GM21528 (cell line): ENCODE measurements around the gene MYH11.

Source experiments
- ATAC-seq: cut with Tn5 transposase; IDR thresholded peaks from one replicate; pipeline ENCODE4 v1.9.1; 2021; ENCODE audit warnings: mild to moderate bottlenecking, moderate library complexity; ENCODE audit not compliant: unreplicated experiment, low FRiP score

MYH11 gene

DNA sequence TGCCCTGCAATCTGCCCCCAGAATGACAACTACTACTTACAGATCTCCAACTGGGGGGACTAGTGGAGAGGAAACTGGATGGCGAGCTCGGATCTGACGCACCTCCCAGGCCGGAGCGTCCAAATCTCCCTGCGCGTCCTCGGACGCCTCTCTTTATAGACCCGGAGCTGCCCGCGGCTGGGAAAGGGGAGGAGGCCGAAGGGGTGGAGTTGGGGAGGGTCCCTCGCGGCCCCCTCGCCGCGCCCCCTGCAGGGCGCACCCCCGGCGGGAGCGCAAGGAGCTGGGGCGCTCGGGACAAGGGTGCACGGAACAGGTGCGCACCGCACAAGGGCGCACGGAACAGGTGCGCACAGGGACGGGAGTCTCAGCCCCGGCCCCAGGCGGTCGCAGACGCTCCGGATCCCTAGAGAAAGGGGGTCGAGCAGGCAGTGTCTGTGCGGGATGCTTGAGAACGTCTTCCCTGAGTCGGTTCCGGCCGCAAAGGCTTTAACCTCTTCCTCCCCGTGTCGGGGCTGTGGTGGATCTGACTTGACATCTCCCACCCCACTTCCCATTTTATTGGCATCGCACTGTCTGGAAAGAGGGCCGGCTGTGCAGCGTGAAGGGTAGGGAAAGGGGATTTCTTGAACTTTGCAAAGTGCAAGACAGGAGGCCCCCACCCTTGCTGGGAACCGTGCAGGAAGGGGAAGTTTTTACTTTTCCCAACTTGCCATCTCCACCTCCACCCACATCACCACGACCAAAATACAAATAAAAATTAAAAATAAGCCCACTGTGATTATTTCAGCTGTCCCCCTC, at the start of gene MYH11:
TSS of gene MYH11 (minus strand) at position 128 of the 798 bp plus-strand sequence. CDS start 18,776 bp downstream, outside the sequence.
- ATAC-seq: no peak

DNA sequence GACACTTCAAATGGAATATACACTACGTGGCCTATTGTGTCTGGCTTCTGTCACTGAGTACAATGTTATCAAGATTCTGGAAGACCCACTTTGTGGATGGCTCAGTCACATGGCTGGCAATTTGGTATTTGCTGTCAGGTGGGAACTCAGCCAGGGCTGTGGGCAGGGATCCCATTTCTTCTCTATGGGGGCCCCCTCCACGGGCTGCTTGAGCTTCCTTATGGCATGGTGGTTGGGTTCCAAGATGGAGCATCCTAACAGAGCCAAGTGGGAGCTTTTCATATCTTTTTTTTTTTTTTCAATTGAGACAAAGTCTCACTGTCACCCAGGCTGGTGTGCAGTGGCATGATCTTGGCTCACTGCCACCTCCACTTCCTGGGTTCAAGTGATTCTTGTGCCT, 49.6 kb upstream of the MYH11 start:
- no peak for ATAC-seq

DNA sequence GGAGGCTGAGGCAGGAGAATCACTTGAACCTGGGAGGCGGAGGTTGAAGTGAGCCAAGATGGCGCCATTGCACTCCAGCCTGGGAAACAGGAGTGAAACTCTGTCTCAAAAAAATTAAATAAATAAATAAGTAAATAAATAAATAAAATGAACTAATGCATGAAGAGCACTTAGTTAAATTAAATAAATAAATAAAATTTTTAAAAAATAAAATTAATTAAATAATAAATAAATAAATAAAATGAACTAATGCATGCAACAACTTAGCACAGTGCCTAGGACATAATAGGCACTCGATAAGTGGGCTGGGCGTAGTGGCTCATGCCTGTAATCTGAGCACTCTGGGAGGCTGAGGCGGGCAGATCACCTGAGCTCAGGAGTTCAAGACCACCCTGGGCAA, 47.1 kb upstream of the MYH11 start:
- no peak for ATAC-seq

DNA sequence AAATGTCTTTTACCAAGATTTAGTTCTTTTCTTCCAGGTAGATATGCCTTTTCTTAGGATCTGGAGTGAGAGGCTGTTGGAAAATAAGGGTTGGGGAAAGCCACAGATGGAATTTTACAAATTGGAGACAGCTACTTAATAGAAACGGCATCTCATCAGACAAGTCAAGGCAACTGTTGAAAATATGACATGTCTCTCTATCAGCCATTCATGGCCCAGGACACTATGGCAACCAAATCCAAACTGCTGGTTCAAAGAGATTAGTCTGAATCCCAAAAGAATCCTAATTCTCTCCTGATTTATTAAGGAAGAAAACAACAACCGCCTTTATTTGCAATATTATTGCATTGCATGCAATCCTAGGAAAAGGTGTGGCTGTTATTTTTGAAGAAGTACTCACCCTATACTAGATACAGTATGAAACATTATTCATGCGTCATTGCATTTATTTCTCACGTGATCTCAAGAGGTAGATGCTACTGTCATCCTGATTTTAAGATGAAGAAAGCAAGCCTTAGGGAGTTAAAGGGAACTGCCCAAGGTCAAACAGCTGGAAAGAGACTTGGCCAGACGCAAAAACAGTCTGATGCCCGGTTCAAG, 44.2 kb upstream of the MYH11 start:
- no peak for ATAC-seq

DNA sequence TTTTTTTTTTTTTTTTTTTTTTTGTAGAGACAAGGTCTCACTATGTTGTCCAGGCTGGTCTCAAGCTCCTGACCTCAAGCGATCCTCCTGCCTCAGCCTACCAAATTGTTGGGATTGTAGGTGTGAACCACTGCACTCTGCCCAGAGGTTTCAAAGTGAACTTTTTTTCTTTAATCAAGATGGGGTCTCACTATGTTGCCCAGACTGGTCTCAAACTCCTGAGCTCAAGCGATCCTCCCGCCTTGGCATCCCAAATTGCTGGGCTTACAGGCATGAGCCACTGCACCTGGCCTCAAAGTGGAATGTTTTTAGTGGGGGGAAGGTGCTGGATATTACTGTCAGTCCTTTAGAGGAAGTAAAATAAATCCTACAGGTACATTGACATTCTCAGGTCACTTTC, 43.5 kb upstream of the MYH11 start:
- ATAC-seq: no peak

DNA sequence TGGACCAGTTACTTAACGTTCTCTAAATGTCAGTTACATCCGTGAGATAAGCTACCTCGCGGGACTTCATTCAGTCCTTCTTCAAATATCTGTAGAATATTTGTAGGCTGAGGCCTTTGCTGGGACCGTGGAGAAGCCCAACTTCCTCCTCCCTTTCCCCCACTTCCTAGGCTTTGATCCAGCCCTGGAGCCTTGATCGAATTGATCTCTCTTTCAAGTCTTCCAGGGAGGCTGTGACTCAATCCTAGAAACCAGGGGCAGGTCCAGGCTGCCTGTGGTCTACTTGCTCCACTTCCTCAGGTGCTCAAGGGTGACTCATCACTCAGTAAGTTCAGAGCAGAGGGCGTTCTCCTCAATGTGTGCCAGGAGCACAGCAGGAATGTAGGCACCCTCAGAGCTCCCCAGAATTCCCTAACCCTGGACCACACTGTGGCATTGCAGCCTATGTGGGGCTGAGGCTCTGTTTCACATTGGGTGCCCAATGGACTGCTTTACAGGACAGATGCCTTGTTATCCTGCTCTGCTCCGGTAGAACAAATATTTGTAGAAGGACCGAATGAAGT, 42.8 kb upstream of the MYH11 start:
- ATAC-seq: peak; percentile 57

DNA sequence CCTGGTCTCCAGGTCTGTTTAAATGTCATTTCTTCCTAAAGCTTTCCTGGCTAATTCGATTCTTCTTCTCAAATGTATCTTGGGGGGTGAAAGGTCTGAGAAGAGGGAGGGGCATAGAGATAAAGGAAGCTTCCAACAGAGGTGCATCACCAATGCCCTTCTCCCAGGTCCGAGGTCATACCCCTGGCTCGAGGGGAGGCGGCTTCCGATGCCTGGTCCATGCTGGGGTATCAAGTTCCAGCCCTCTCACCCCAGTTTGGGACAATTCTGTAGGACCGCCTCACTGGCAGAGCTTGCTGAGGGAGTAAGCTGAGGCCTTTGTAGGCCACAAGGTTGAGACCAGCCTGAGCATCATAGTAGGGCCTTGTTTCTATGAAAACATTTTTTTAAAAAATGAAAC, 41.8 kb upstream of the MYH11 start:
- no peak for ATAC-seq

DNA sequence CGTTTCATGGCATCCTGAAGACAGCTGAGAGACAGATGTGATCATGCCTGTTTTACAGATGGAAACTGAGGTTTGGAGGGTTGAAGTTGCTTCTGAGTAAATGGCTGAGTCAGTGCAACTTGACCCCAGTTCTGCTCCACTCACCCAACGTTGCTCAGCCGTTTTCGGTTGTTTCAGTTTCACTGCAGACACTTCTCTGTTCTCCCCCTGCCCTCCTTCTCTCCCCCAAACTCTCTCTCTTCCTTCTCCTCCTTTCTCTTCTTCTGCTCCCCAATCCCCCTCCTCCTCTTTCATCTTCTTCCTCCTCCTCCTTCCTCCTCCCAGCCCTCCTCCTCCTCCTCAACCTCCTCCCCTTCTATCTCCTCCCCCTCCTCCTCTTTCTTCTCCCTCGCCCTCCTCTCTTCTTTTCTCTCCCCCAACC, 41.0 kb upstream of the MYH11 start:
- peak; percentile 48 for ATAC-seq

DNA sequence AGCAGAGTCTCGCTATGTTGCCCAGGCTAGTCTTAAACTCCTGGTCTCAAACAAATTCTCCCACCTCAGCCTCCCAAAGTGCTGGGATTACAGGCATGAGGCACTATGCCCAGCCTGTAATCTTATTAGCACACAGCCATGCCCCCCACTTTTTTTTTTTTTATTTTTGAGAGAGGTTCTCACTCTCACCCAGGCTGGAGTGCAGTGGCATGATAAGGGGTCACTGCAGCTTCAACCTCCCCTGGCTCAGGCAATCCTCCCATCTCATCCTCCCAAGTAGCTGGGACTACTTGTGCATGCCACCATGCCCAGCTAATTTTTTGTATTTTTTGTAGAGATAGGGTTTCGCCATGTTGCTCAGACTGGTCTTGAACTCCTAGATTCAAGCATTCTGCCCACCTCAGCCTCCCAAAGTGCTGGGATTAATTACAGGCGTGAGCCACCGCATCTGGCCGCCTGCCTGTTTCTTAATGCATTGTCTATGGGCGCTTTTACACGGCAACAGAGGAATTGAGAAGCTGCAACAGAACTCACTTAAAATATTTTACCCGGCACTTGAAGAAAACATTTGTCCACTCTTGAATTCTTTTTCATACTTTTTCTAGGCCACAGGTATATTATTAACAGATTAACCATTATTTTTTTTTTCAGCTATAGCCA, 40.4 kb upstream of the MYH11 start:
- ATAC-seq: no peak

DNA sequence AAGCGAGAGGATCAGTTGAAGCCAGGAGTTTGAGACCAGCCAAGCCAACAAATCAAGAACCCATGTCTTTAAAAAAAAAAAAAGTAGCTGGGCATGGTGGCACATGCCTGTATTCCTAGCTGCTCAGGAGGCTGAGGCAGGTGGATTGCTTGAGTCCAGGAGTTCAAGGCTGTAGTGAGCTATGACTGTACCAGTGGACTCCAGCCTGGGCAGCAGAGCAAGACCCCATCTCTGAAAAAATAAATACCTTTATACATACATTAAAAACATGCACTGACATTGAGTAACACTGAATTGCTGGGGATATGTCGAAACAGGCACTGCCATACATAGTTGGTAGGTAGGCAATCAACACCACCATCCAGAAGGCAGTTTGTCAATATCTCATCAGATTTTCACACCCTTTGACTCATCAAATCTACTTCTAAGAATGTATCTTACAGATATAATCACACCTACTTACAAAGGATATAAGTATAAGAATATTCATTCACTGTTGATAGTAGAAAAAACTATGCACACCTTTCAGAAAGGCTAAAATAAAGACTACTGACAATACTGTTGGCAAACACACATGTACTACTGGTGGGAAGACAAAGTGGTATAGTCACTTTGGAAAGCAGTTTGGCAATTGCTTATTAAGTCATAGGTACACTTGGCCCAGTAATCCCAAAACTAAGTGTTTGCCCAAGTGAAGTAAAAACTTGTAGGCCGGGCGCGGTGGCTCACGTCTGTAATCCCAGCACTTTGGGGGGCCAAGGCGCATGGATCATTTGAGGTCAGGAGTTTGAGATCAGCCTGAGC, 37.9 kb upstream of the MYH11 start:
- ATAC-seq: no peak

DNA sequence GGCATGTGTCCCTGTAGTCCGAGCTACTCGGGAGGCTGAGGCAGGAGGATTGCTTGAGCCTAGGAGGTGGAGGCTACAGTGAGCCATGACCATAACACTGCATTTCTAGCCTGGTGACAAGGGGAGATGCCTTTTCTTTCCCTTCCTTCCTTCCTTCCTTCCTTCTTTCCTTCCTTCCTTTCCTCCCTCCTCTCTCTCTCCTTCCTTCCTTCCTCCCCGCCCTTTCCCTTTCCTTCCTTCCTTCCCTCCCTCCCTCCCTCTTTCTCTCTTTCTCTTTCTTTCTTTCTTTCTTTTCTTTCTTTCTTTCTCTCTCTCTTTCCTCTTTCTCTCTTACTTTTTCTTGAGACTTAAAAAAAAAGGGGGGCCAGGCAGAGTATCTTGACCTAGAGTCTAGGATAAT, 34.7 kb upstream of the MYH11 start:
- ATAC-seq: no peak

DNA sequence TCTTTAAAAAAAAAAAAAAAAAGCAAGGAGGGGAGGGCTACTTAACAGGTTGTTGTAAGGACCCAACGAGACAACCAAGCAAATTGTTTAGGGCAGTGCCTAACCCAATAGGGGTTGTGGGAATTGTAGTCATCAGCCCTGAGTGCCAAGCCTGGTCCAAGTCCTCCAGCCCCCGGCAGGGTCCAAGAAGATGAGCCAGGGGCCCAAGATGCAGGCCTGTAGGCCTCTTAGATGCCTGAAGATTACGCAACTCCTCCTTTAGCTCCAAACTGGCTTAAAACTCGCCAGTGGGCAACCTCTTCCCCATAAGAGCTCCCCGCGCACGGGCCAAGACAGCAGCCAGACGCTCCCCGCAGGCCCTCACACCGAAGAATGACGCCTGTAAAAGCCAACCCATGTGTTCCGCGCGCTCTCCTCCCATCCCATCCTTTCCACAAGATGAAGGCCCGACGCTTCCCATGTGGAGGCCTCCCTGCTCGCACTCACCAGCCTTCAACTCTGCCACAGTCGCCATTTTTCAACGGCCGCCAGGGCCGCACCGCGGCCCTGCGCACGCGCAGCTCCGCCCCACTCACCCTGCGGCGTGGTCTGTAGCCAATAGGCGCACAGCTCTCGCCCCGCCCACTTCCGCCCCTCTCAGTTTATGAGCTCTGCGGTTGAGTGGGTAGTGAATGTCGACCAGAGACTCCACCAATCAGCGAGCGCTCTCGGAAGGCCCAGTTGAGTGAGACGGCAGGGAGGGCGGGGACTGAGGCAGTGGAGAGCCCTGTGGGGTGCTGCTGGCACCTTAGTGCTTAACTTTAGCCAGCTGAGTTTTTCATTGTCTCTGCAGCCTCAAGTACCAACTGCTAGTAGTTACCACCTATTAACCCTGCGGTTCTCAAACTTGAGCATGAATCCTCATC, 31.5 kb upstream of the MYH11 start, which contains the start of gene CEP20:
TSS of gene CEP20 (minus strand) at position 532 of the 905 bp plus-strand sequence. CDS start at position 514, 18 bp downstream.
- ATAC-seq: peak; percentile 96

DNA sequence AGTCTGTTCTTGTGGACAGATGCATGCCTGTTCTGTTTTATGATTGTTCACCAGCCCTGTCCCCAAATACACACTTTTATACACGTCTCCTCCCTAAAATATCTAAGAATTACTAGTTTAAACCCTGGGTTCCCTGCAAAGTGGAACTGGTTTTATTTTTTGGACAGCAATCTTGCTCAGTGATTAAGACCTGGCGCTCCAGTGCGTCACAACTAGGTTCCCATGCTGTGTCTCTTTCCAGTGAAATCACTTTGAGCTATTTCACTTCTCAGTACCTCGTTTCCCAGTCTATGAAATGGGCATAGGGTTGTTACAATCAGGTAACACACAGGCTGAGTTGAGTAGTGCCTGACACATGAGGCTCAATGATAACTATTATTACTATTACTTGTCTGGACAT, 30.5 kb upstream of the MYH11 start:
- no peak for ATAC-seq

DNA sequence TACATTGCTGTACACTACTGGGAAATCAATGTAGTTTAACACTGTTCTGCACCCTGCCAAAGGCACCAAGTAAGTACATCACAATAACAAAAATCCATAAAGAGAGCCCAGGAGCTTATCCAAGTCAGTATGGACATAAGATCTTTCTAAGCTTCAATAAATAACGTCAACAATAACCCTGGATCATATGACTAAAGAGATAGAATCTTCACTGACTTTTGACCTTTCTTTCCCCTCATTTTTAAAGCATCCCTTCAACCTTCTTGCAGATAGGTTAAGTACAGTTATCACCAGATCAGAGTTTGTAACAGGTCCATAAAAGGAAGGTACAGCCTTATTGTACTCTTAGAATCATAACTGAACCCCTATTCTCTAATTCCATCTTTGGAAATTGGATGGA, 29.2 kb upstream of the MYH11 start:
- no peak for ATAC-seq

DNA sequence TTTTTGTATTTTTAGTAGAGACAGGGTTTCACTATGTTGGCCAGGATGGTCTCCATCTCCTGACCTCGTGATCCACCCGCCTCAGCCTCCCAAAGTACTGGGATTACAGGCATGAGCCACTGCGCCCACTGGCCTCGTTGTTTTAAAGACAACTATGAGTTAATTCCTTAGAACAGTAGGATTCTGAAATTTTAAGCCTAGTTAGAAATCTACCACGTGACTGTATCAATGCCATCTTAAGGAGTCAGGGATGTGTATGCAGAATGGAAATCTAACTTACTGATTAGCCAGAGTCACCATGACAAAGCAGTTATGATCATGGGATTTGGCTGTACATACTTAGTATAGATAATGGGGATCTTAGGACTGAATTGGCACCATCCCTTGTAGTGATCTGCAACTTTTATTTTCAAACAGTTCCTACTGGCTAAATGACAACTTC, 28.8 kb upstream of the MYH11 start:
- no peak for ATAC-seq

DNA sequence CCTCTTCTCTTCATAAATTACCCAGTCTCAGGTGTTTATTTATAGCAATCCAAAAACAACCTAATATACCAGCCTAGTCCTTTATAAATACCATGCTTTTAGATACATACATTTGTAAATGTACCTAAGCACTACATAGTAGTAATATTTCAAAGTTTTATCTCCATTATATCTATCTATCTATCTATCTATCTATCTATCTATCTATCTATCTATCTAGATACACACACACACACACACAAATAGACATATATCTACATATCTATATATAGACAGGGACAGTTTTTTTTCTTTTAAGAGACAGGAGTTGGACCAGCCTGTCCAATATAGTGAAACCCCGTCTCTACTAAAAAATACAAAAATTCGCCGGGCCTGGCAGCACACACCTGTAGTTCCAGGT, 25.7 kb upstream of the MYH11 start:
- no peak for ATAC-seq

DNA sequence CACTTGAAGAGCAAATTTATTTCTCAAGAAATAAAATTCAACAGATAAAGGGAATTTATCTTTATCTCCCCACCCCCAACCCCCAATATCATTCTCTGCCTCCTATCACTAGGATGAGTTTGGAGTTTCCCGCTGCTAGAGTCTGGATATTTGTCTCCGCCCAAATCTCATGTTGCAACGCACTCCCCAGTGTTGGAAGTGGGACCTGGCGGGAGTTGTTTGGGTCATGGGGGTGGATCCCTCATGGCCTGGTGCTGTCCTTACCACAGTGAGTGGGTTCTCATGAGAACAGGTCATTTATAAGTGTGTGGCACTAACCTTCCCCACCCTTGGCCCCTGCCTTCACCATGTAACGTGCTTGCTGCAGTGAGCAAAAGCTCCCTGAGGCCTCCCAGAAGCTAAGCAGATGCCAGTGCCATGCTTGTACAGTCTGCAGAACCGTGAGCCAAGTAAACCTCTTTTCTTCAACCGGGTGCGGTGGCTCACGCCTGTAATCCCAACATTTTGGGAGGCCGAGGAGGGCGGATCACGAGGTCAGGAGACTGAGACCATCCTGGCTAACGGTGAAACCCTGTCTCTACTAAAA, 25.1 kb upstream of the MYH11 start:
- ATAC-seq: no peak

DNA sequence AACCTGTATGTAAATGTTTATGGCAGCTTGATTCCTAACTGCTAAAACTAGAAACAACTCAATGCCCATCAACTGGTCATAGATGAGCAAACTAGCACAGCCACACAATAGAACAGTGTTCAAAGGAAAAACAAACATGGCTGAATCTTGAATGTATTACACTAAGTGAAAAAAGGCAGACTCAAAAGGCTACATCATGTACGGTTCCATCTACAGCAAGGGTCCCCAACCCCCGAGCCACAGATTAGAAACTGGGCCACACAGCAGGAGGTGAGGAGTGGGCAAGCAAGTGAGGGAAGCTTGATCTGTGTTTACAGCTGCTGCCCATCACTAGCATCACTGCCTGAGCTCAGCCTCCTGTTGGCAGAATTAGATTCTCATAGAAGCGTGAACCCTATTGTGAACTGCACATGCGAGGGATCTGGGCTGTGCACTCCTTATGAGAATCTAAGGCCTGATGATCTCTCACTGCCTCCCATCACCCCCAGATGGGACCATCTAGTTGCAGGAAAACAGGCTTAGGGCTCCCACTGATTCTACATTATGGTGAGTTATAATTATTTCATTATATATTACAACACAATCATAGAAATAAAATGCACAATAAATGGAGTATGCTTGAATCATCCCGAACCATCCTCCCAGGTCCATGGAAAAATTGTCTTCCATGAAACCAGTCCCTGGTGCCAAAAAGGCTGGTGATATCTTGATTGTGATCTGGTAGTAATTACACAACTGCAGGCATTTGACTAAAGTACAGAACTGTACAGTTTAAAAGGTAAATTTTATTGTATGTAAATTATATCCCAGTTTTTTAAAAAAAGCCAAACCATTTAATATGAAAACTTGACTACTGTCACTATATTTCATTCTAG, 23.8 kb upstream of the MYH11 start:
- no peak for ATAC-seq
